WTC11 (cell line): ENCODE measurements around the gene AKR7A2. TPM values are rescaled to one million over a fixed set of nuclear protein-coding genes. Genes with fewer than 3 reads are reported as not detected.

Experiments used
- ATAC-seq: fragments of 200-7000 bp; cut with Tn5 transposase; 2 replicates; pipeline ENCODE4 v1.10.0; 2021; ENCODE audit warnings: mild to moderate bottlenecking, moderate library complexity
- CTCF ChIA-PET: fragments of 300-600 bp; sonication (Branson Sonifier 250); formaldehyde crosslinking; loops from one replicate; lab custom pipeline; 2021; ENCODE audit warnings: antibody characterized with exemption; lab: Charles Lee
- POLR2A ChIA-PET: fragments of 350-600 bp; sonication (Branson Sonifier 250); formaldehyde crosslinking; loops from one replicate; lab custom pipeline; 2021; ENCODE audit warnings: antibody characterized with exemption; lab: Charles Lee
- DNase-seq: peaks from one replicate; pipeline ENCODE4 v3.0.0; 2021; ENCODE audit warnings: low spot score
- H3K27ac Mint-ChIP-seq: 2 replicates; pipeline ENCODE4 v1.8.0; 2021; ENCODE audit warnings: mixed read lengths
- H3K27me3 Mint-ChIP-seq: 2 replicates; pipeline ENCODE4 v1.8.0; 2021; ENCODE audit warnings: low read depth, mild to moderate bottlenecking, moderate library complexity, mixed read lengths
- H3K36me3 Mint-ChIP-seq: 2 replicates; pipeline ENCODE4 v1.8.0; 2021; ENCODE audit warnings: mixed read lengths
- H3K4me1 Mint-ChIP-seq: 2 replicates; pipeline ENCODE4 v1.8.0; 2022; ENCODE audit warnings: mixed read lengths
- H3K4me3 Mint-ChIP-seq: 2 replicates; pipeline ENCODE4 v1.8.0; 2021; ENCODE audit warnings: mild to moderate bottlenecking, moderate library complexity, mixed read lengths
- H3K9me3 Mint-ChIP-seq: 2 replicates; pipeline ENCODE4 v1.8.0; 2021; ENCODE audit warnings: mixed read lengths
- CREM ChIP-seq: sonication (generic); formaldehyde crosslinking; IDR thresholded peaks from 2 replicates; pipeline ENCODE4 v1.8.1; 2022; ENCODE audit warnings: mild to moderate bottlenecking, missing genetic modification reagents, moderate library complexity
- ETV6 ChIP-seq: sonication (generic); formaldehyde crosslinking; IDR thresholded peaks from 2 replicates; pipeline ENCODE4 v1.8.1; 2022; ENCODE audit warnings: mild to moderate bottlenecking, missing genetic modification reagents
- JUN ChIP-seq: sonication (generic); formaldehyde crosslinking; IDR thresholded peaks from 2 replicates; pipeline ENCODE4 v1.8.0; 2023; ENCODE audit warnings: mild to moderate bottlenecking, missing genetic modification reagents
- KAT7 ChIP-seq: sonication (generic); formaldehyde crosslinking; IDR thresholded peaks from 2 replicates; pipeline ENCODE4 v1.8.1; 2023; ENCODE audit warnings: missing genetic modification reagents, mild to moderate bottlenecking, borderline replicate concordance
- RORB ChIP-seq: fragments of 250-450 bp; sonication (Bioruptor Pico); IDR thresholded peaks from 2 replicates; pipeline ENCODE4 v1.9.0; 2021; ENCODE audit warnings: mild to moderate bottlenecking
- SOX15 ChIP-seq: fragments of 250-450 bp; sonication (Bioruptor Pico); IDR thresholded peaks from 2 replicates; pipeline ENCODE4 v1.9.0; 2021; ENCODE audit warnings: mild to moderate bottlenecking
- ZNF121 ChIP-seq: sonication (generic); formaldehyde crosslinking; IDR thresholded peaks from 2 replicates; pipeline ENCODE4 v1.8.0; 2023; ENCODE audit warnings: missing genetic modification reagents
- ZNF219 ChIP-seq: sonication (generic); formaldehyde crosslinking; IDR thresholded peaks from 2 replicates; pipeline ENCODE4 v1.8.0; 2023; ENCODE audit warnings: missing genetic modification reagents, mild to moderate bottlenecking, borderline replicate concordance
- ZNF416 ChIP-seq: fragments of 250-450 bp; sonication (Bioruptor Pico); IDR thresholded peaks from 2 replicates; pipeline ENCODE4 v1.9.0; 2021; ENCODE audit warnings: mild to moderate bottlenecking, inconsistent platforms
- total RNA-seq: library from RNA; stranded (reverse); gene quantifications from 3 replicates; pipeline ENCODE4 v1.2.3, GENCODE V29; 2021
- TF ChIP-seq, protein P1 (sequence below): sonication (generic); formaldehyde crosslinking; IDR thresholded peaks from 2 replicates; pipeline ENCODE4 v1.8.1; 2023; ENCODE audit warnings: mild to moderate bottlenecking, missing genetic modification reagents, moderate library complexity
- TF ChIP-seq, protein P2 (sequence below): sonication (generic); formaldehyde crosslinking; IDR thresholded peaks from 2 replicates; pipeline ENCODE4 v1.8.0; 2022; ENCODE audit warnings: missing genetic modification reagents
- TF ChIP-seq, protein P3 (sequence below): sonication (generic); formaldehyde crosslinking; conservative IDR thresholded peaks from 2 replicates; pipeline ENCODE4 v1.8.1; 2023; ENCODE audit warnings: mild to moderate bottlenecking, low read depth, missing genetic modification reagents, moderate library complexity

AKR7A2 gene
- total RNA-seq, 1 experiment from 2014 or later = 43.4 TPM

DNA sequence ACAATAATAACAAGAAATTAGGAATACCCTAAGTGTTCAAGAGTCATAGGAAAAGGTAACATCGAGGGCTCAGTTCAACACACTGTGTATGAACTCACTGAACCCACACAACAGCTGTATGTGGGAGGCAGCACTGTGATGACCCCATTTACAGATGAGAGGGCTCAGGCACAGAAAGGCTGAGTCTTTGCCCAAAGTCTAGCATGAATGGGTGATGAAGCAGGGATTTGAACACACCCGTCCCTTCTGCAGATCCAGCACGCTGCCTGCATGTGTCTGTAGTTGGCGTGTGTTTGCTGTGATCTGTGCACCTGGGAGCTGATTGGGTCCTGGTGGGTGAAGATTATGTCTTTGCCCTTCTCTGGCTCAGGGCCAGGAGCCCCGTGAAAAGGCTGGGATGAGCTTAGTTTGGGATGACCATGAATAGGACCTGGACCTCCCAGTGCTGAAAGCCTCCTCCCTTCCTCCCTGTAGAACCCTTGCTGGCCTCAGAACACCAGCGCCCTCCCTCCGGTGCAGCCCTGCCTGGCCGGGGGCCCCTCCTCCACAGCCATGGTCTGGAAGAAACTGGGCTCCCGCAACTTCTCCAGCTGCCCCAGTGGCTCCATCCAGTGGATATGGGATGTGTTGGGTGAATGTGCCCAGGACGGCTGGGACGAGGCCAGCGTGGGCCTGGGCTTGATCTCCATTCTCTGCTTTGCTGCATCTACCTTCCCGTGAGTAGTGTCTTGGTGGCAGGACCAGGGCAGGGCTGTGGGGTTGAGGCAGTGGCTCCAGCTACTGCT lies 5.4 kb upstream of the AKR7A2 start (continued):
- TF ChIP-seq ZNF219 (CRISPR knock-in tag) (no peak), CREM (CRISPR knock-in tag) (no peak), SOX15 (CRISPR knock-in tag) (no peak), JUN (CRISPR knock-in tag) (no peak), ZNF416 (no peak), ZNF121 (no peak), RORB (no peak)
- TF ChIP-seq, protein P1, sequence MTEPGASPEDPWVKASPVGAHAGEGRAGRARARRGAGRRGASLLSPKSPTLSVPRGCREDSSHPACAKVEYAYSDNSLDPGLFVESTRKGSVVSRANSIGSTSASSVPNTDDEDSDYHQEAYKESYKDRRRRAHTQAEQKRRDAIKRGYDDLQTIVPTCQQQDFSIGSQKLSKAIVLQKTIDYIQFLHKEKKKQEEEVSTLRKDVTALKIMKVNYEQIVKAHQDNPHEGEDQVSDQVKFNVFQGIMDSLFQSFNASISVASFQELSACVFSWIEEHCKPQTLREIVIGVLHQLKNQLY (CRISPR knock-in tag) = no peak
- TF ChIP-seq, protein P2, sequence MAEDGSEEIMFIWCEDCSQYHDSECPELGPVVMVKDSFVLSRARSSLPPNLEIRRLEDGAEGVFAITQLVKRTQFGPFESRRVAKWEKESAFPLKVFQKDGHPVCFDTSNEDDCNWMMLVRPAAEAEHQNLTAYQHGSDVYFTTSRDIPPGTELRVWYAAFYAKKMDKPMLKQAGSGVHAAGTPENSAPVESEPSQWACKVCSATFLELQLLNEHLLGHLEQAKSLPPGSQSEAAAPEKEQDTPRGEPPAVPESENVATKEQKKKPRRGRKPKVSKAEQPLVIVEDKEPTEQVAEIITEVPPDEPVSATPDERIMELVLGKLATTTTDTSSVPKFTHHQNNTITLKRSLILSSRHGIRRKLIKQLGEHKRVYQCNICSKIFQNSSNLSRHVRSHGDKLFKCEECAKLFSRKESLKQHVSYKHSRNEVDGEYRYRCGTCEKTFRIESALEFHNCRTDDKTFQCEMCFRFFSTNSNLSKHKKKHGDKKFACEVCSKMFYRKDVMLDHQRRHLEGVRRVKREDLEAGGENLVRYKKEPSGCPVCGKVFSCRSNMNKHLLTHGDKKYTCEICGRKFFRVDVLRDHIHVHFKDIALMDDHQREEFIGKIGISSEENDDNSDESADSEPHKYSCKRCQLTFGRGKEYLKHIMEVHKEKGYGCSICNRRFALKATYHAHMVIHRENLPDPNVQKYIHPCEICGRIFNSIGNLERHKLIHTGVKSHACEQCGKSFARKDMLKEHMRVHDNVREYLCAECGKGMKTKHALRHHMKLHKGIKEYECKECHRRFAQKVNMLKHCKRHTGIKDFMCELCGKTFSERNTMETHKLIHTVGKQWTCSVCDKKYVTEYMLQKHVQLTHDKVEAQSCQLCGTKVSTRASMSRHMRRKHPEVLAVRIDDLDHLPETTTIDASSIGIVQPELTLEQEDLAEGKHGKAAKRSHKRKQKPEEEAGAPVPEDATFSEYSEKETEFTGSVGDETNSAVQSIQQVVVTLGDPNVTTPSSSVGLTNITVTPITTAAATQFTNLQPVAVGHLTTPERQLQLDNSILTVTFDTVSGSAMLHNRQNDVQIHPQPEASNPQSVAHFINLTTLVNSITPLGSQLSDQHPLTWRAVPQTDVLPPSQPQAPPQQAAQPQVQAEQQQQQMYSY = no peak

DNA sequence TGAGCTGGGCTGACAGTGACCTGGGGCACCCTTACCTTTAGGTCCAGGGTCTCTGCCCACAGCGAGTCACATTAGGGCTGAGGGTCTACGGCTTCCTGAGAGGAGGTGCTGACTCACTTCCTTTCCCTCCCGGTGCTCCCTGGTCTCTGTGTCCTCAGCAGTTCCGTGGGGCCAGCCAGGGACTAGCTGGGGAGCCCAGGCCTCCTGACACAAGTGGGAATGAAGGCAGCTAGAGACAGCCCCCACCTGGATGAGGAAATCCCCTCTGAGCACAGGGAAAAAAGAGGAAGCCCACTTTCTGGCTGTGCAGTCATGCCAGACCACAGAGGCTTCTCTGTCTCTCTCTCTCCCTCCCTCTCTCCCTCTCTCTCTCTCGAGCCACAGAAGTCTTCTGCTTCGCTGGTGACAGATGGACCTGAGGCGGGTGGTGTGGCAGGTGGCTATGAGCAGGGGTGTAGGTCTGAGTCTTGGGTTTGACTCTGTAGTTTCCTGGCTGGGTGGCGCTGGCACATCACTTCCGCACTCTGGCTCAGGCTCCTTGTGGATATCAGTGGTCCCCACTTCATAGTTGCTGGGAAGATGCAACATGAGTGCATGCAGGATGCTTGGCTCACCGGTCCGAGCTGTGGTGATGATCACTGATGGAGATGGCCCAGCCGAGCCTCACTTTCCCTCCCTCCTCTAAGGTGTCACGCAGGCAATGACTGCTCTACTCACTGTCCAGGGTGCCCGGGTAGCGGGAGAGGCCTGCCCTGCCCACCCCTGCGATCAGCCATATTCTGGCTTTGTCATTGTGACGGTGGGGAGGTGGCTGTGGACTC lies 3.6 kb upstream of the AKR7A2 start:
- no peaks in the 10 kb centered on the region for H3K9me3 Mint-ChIP-seq
- no peak overlapping the region for H3K4me3 Mint-ChIP-seq
- peaks cover 6% of the 10 kb centered on the region for H3K27me3 Mint-ChIP-seq
- no peak for DNase-seq
- peaks cover 15% of the 10 kb centered on the region for H3K36me3 Mint-ChIP-seq
- ChIA-PET POLR2A (no interaction called here), CTCF (no interaction called here)
- H3K27ac Mint-ChIP-seq = no peak overlapping the region
- TF ChIP-seq KAT7 (CRISPR knock-in tag) (no peak), ETV6 (CRISPR knock-in tag) (no peak)
- TF ChIP-seq, protein P3, sequence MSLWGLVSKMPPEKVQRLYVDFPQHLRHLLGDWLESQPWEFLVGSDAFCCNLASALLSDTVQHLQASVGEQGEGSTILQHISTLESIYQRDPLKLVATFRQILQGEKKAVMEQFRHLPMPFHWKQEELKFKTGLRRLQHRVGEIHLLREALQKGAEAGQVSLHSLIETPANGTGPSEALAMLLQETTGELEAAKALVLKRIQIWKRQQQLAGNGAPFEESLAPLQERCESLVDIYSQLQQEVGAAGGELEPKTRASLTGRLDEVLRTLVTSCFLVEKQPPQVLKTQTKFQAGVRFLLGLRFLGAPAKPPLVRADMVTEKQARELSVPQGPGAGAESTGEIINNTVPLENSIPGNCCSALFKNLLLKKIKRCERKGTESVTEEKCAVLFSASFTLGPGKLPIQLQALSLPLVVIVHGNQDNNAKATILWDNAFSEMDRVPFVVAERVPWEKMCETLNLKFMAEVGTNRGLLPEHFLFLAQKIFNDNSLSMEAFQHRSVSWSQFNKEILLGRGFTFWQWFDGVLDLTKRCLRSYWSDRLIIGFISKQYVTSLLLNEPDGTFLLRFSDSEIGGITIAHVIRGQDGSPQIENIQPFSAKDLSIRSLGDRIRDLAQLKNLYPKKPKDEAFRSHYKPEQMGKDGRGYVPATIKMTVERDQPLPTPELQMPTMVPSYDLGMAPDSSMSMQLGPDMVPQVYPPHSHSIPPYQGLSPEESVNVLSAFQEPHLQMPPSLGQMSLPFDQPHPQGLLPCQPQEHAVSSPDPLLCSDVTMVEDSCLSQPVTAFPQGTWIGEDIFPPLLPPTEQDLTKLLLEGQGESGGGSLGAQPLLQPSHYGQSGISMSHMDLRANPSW = no peak
- TF ChIP-seq, protein P2 = no peak
- ATAC-seq = no peak
- peaks cover 15% of the 10 kb centered on the region for H3K4me1 Mint-ChIP-seq
